Measurements from ENCODE around the gene KIAA0825. TPM values are rescaled to one million over a fixed set of nuclear protein-coding genes. Genes with fewer than 3 reads are reported as not detected.
A peak's percentile ranks its signal among the peaks of the same experiment; 100 is the strongest.

KIAA0825 gene
- total RNA-seq, 1 donor from 2014 or later, result 0.92 TPM

GRCh38 chr5:94196953-94197352 lies 421.5 kb downstream of the KIAA0825 start:
- no peak overlapping the region for H3K4me3 ChIP-seq (ENCODE audit: low read depth, low read length)
- no peak for DNase-seq (ENCODE audit: low read depth)
- no peak for TF ChIP-seq CTCF (conservative IDR thresholded peaks at IDR 0.05; ENCODE audit: low read depth, low read length)

GRCh38 chr5:94192658-94193391 lies 425.6 kb downstream of the KIAA0825 start:
- no peak for DNase-seq (ENCODE audit: low read depth)
- no peak for TF ChIP-seq CTCF (conservative IDR thresholded peaks at IDR 0.05; ENCODE audit: low read depth, low read length)
- no peak overlapping the region for H3K4me3 ChIP-seq (ENCODE audit: low read depth, low read length)

GRCh38 chr5:94191604-94192003 lies 426.8 kb downstream of the KIAA0825 start:
- TF ChIP-seq CTCF (conservative IDR thresholded peaks at IDR 0.05; ENCODE audit: low read depth, low read length), result no peak
- DNase-seq (ENCODE audit: low read depth), result no peak
- no peak overlapping the region for H3K4me3 ChIP-seq (ENCODE audit: low read depth, low read length)

- DNase-seq (ENCODE audit: low read depth), result no peak
- TF ChIP-seq CTCF (conservative IDR thresholded peaks at IDR 0.05; ENCODE audit: low read depth, low read length), result no peak
- no peak overlapping the region for H3K4me3 ChIP-seq (ENCODE audit: low read depth, low read length)
Measured at GRCh38 chr5:94188725-94189124, 429.7 kb downstream of the KIAA0825 start.

- no peak for DNase-seq (ENCODE audit: low read depth)
Measured at GRCh38 chr5:94184870-94185269, 433.5 kb downstream of the KIAA0825 start.

GRCh38 chr5:94181895-94182294 lies 436.5 kb downstream of the KIAA0825 start:
- no peak overlapping the region for H3K4me3 ChIP-seq (ENCODE audit: low read depth, low read length)
- peak; percentile 18 for TF ChIP-seq CTCF (conservative IDR thresholded peaks at IDR 0.05; ENCODE audit: low read depth, low read length)
- no peak for DNase-seq (ENCODE audit: low read depth)

More at GRCh38 chr5:94184870-94185269, 433.5 kb downstream of the KIAA0825 start:
- no peak for TF ChIP-seq CTCF (conservative IDR thresholded peaks at IDR 0.05; ENCODE audit: low read depth, low read length)
- H3K4me3 ChIP-seq (ENCODE audit: low read depth, low read length), result no peak overlapping the region

GRCh38 chr5:94180761-94181160 lies 437.6 kb downstream of the KIAA0825 start:
- TF ChIP-seq CTCF (conservative IDR thresholded peaks at IDR 0.05; ENCODE audit: low read depth, low read length), result no peak

More at GRCh38 chr5:94180761-94181160, 437.6 kb downstream of the KIAA0825 start:
- no peak for DNase-seq (ENCODE audit: low read depth)
- no peak overlapping the region for H3K4me3 ChIP-seq (ENCODE audit: low read depth, low read length)

All from epithelial cell of proximal tubule (primary cell).